NCI-H446 (cell line): ENCODE measurements around the gene IL20RB.
"Not testable (repeated sequence)": the region's sequence is repeated elsewhere in the genome, so short reads cannot be mapped to it uniquely, and the experiment has no call there.

Experiments
- DNase-seq, 2 experiments: peaks; one replicate each; lab custom pipeline; 2025; lab: John Stamatoyannopoulos, UW

IL20RB gene

DNA sequence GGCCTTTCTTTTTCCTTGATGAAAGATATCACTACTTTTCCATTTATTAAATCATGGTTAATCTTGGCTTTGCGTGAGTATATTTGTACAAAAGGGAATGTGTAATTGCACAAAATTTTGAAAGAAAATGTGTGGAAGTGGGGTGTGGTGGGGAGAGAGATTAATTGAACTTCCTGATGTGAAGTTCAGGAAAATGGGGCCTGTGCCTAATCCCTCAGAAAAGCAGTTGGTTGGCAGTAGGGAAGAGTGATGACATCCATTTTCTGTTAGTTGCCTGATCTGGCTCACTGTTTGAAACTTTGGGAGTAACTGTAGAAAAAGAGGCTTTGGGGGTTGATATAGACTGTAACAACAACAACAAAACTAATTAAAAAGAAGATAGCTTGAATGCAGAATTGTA, 10.8 kb upstream of the IL20RB start:
- no peak for DNase-seq

DNA sequence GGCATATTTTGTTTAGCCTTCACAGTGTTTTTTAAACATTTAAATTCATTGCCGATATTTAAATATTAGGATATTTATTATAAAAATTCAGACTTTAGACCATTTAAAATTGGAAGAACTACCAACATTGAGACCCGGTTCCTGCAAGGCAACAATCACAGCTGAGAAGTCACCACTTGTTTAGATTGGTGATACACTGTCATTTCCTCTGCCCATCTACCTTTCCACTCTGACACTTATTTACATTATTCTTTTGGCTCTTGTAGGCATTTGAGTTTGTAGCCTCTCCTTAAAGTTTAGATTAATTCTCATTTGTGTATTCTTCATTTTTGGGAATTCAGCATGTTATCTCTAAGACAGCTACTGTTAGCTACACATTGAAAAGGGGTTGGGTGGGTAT, 10.3 kb upstream of the IL20RB start:
- DNase-seq: no peak

DNA sequence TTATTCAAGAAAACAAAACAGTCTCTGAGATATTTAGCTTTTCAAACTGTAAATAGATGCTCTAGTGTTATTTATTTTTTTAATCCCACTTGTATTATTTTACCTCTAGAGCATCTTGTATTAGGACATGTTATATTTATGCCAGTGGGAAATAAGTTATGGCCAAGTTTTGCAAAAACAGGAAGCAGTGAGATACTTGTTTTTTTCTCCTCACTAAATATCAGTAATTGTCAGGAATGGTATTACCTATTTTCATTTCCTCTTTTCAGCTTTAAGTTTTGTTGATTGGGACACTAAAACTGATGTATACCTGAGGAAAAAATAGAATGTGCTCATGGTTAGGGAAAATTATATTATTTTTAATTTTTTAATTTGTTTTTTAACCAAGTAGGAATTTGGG, 8.6 kb upstream of the IL20RB start:
- no peak for DNase-seq

DNA sequence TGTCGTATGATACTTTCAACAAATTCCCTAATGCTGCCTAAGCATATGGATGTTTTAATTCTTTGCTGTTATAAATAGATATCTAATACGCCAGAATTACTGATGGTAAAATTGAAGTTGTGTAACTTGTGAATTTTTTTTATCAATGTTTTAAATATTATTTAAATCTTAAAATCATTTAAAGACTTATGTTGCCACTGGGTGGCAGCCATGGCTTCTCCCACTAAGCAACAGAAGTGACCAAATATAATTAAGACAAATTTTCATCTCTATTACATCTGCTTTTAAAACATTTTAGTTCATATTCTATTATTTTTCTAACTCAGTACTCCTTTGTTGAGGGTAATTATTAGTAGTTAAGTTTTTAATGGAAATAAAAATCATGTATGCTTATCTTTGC, 8.1 kb upstream of the IL20RB start:
- DNase-seq: no peak

DNA sequence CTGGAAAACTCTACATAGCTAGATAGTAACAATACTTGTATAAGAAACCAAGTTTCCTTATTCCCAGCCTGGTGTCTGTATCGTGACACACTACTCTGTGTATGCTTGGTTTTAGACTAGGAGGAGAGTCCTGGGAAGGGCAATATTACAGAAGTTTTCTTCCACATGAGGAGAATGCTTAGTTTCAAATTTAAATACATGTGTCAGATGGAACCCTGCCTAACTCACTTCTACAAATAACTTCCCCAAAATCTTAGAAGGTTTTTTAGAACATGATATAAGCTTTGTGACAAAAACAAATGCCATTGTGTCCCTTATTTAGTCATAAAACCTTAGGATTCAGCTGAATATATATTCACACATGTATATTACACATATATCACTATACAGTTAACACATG, 7.2 kb upstream of the IL20RB start:
- no peak for DNase-seq

DNA sequence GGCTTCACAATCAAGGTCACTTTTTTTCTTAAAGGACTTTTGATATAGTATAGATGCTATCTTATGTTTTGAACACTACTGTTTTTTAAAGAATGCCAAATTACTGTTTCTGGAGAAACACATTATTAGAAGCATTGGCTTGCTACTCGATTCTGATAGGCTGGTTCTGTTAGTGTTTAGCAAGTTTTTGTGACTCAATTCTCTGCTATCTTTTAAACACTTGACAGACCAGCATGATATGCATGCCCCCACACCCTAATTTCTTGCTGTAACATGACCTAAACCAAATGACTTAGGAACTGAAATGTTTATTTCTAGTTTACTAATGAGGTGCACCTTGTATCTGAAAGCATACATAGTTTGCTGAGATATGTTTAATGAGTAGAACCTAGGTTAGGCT, 5.5 kb upstream of the IL20RB start:
- no peak for DNase-seq

DNA sequence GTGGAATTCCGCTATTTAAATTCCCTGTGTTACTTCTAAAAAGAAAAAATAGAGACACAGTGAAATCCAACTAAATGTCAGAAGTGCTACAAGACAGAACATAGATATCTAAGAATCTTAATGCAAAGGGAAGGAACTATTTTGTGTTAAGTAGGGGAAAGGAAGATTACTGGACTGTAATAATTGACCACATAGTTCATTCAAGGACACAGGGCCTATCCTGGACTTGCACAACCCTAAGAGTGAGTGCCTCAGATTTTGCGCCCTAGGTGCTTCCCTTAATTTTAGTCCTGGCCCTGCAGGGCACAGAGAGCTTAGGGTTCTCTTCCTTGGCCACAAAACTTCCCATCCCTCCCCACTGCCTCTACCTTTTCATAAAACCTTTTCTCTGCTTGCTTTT, 3.5 kb upstream of the IL20RB start:
- no peak for DNase-seq

DNA sequence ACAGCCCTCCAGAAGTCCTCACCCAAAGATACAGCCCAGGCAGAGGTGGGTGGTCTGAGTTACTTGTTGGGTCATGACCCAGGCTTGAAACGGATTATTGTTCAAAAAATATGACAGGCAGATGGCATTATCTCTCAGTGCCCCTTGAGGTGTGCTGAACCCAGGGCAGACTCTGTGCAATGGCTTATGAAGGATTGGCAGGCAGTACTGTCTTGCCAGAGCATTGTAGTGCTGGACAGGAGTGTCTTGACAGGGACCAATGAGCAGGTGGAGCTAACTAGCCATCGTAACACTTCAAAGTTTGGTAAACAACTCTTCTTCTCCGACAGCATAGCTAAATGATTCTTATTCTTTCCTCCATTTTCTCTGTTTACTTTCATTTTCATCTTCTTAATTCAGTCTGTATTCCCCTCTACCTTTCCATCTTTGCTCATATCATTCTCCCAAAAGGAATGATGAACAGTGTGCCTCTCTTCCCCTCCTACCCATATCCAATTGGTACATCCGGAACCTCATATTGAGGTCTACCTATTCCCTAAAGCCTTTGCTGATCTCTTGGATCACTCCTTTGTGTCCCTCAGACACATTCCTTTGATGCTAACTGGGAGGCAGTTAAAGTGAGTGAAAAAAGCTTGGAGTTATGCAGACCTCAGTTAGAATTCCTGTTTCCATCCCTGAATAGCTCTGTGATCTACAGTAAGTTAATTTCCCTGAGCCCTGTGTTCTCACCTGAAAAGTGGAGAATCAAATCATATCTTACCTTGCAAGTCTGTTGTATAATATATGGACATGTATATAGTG, 2.6 kb upstream of the IL20RB start:
- no peak for DNase-seq

DNA sequence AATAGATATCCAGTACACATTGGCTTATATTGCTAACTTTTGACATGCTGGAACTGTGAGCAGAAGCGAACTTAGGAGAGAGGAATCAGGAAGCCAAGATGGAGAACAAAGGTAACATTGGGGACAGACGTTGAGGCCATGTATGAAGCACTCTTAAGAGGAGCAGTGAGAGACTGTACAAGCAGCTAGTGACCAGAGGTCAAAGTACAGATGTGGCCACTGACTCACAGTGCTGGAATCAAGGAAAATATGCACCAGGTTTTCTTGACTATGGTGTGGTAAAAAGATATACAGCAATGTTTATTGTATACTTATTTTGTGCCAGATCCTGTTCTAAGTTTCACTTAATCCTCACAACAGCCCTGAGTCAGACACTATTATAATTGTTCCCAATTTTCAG, 2.0 kb upstream of the IL20RB start:
- DNase-seq: no peak

DNA sequence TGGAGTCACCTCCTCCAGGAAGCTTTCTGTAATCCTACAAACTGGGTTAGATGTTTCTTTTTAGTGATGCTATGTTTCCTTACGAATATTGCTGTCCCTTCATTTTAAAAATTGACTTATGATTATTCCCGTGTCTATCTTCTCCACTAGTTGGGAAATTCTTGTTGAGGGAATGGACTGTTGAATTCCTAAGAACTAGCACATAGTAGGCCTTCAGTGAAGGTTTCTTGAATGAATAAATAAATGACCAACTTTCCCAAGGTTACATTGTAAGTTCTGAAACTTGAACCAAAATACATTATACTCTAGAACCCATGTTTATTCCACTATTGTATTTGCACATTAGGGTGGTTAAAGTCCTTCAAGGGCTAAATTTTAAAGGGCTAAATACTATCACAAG, 812 bp upstream of the IL20RB start:
- no peak for DNase-seq

DNA sequence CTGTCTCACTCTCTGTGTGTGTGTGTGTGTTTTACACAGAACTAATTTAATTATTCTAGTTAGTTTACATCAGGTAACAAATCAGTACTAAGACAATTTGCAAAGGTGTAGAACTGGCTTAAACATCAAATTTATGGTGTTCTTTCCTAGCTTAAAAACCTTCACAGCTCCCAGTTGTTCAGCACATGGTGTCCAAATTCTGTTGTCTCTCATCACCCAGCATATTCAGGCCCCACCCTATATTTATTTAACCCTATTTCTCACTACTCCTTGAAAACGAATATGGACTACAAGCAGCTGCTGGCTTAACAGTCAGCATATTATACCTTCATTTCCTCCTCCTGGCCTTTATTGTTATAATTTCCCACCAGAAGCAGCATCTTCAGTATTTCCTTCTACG, 1.2 kb downstream of the IL20RB start:
- DNase-seq: no peak

DNA sequence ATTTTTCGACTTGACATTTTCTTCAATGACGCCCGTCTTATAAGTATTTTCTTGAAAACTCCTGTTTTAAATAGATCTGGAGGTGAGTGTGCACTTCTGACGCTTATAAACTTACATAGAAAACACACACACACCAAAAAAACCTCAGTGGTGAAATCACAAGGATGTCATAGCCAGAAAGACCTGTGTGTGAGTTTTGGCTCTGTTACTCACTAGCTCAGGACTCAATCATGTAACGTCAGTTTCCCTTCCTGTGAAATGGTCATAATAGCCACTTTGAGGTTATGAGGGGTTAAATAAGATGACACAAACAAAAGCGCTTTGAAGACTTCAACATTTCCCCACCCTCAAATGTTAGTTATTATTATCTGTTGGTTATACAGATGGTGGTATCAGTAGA, 1.8 kb downstream of the IL20RB start:
- no peak for DNase-seq

DNA sequence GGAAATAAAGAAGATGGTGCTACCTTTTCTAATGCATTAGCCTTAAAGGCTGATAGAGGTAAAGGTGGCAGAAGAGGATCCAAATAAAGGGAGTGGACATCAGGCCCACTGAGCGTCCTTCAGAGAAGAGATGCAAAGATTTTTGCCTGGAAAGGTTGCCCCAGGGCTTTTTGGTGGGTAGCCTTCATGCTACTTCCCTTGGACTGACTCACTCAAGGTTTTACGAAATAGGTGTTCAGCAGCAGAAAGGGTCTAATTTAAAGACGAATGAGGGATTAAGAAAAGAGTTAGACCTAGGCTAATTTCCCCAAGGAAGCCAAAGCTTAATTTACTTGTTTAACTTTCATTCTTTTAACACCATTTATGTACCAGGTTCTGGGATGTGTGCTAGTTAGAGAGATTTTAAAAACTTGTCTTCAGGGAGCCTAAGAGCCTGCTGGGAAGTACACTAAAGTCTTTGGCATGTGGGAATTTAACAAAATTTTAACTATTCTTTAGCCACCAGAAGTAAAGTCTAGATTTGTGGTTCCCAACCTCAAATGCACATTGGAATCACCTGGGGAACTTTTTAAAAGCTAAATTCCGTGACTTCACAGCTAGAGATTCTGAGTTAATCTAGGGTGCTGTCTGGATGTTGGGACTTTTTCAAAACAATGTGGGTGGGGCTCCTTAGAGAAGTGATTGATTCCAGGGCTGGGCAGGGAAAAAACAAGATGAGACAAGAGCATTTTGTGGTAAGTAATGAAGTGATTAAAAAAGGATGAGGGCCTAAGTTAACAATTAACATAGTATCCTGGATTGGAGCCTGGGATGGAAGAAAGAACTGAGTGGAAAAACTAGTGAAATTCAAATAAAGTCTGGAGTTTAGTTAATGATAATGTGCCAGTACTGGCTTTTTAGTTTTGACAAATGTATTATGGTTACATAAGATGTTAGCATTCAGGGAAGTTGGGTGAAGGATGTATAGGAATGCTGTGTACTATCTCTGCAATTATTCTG, 3.4 kb downstream of the IL20RB start:
- no peak for DNase-seq

DNA sequence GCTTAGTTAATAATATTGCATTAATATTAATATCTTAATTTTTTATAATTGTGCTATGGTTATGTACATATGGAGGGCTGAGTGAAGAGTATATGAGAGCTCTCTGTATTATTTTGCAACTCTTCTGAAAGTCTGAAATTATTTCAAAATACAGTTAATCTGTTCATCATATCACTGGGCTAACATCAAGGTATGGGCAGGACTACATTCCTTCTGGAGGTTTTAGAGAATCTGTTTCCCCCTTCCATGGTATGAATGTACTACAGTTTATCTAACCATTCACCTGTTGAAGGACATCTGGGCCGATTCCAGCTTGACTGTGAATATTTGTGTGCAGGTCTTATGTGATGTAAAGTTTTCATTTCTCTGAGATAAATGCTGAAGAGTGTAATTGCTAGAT, 5.1 kb downstream of the IL20RB start:
- no peak for DNase-seq

DNA sequence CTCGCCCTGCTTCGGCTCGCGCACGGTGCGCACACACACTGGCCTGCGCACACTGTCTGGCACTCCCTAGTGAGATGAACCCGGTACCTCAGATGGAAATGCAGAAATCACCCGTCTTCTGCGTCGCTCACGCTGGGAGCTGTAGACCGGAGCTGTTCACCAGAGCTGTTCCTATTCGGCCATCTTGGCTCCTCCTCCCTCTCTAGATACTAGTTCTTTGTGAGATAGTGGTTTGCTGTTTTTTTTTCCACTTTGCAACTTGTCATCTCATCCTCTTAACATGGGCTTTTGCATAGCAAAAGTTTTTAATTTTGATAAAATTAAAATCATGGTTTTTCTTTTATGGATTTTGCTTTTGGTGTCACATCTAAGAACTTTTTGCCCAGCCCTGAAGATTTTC, 11.8 kb downstream of the IL20RB start:
- DNase-seq: not testable (repeated sequence)

DNA sequence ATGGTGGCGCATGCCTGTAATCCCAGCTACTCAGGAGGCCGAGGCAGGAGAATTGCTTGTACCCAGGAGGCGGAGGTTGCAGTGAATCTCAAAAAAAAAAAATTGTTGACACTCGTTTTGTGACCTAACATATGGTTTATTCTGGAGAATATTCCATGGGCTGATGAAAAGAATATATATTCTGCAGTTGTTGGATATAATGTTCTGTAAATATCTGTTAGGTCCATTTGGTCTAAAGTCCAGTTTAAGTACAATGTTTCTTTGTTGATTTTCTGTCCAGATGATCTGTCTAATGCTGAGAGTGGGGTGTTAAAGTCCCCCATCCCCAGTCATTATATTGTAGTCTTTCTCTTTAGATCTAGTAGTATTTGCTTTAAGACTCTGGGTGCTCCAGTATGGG, 15.6 kb downstream of the IL20RB start:
- DNase-seq: no peak

DNA sequence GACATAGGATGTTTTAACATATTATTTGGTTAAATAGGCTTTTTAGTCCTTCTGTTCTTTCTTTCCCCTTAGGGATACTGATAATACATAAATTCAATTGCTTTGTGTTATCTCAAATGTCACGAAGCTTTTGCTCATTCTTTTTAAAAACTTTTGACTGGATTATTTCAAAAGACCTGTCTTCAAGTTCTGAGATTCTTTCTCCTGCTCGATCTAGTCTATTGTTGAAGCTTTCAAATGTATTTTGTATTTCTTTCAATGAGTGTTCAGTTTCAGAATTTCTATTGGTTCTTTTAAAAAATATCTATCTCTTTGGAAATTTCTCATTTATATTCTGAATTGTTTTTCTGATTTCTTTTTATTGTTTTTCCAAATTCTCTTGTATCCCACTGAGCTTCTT, 16.9 kb downstream of the IL20RB start:
- no peak for DNase-seq

DNA sequence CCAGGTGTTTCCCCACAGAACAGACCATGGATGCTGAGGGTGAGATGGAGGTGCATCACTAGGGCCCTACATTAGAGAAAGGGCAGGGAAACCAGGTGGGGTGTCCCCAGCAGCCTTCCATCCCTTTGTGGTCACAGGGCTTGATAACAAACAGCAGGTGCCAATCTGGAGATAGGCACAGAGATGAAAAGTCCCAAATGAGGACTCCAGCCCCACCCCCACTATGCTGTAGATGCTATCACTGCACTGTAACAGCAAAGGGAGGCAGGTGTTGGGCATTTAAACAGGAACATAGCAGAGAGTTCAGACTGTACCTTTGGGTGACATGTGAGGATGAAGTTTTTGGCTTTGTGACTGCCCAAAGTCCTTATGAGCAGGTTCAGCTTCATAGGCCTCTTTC, 21.4 kb downstream of the IL20RB start:
- no peak for DNase-seq

DNA sequence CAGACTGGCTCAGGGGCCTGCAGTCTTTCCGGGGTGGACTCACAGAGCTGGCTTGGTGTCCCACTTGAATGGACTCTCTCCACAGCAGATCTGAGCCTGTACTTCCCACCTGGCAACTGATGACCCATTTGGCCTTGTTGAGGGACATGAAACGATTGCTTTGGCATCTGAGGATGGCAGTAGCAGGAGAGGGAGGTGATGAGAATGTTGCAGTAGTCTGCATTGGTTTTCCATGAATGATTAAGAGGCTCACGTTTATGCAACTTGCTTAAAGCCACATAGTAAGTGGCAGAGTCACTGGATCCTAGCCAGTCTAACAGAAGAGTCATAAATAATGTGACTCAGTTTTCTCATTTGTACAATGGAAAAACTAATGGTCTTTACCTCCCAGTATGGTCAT, 21.9 kb downstream of the IL20RB start:
- DNase-seq: no peak

DNA sequence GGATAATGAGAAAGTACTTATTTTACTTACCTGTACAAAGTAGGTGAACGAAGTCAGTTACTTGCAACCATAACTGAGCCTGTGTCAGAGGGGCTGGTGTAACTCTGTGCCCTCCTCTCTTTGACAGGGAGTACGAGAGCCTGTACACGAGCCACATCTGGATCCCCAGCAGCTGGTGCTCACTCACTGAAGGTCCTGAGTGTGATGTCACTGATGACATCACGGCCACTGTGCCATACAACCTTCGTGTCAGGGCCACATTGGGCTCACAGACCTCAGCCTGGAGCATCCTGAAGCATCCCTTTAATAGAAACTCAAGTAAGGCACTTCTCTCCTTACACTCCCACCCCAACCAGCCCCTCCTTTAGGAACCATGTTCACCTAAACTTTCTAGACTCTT, 24.2 kb downstream of the IL20RB start:
- no peak for DNase-seq

DNA sequence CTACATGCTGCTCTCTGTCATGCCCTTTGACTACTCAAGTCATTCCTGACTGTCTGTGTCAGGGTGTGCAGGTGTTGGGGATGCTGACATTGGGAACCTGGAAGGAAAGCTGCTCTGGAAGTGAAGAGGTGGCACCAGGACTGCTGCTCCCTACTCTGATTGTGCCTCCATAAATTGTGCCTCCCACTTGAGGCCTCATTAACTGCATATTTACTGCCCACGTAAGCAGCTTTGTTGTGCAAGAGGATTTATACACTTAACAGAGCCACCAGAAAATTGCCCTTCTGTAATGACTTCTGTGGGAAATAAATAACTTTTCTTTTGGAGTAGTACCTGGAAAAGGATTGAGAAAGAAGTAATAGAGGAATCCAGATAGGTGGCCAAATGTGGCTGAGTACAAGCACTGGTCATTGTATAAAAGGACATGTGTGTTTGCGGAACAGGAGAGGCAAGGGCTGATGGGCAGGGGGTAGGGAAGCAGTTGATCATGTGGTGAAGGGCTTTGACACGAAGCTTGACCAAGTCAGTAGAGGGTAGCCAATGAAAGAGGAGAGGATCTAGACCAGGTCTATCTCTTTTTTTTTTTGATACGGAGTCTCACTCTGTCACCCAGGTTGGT, 24.8 kb downstream of the IL20RB start:
- DNase-seq: no peak

DNA sequence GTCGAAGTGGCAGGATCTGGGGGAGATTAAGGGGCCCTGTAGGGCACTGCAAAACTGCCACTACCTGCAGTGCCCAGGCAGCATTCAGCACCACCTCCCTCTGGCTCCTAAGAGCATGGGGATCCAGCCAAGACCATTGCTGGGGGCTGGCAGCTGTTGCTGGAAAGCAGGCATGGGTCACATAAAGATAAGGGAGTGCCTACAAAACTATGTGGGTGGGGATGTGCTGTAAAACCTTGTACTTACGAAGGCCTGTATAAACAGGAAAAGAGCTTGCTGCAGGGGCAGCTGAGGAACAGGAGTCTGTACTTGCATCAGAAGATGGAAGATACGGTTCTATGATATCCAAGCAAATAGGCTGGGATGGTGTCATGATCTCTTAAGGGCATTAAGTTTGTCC, 27.1 kb downstream of the IL20RB start:
- DNase-seq: no peak
